Fibroblast of lung (primary cell): ENCODE data around the gene ST6GALNAC3.

Source experiments
- CTCF ChIP-seq, 2 donors: IDR thresholded peaks in 1 of 2; conservative IDR thresholded peaks in 1 of 2; 1 replicate in 1 of 2; 2 replicates in 1 of 2; pipeline ENCODE4 v1.5.1; 2011 to 2012; ENCODE audit warnings: low read length in 2 of 2, control low read depth in 1 of 2, inconsistent platforms in 1 of 2, low read depth in 1 of 2, mild to moderate bottlenecking in 1 of 2
- EZH2 ChIP-seq: IDR thresholded peaks from 2 replicates; pipeline ENCODE4 v1.5.1; 2012; ENCODE audit warnings: low read length, control low read depth, mild to moderate bottlenecking; ENCODE audit errors: missing control alignments

- no peak for TF ChIP-seq CTCF (conservative IDR thresholded peaks at IDR 0.05 in 1 of 2, IDR thresholded peaks at IDR 0.05 in 1 of 2; ENCODE audit: low read depth in 1 of 2, low read length in 2 of 2)
- TF ChIP-seq EZH2 = no peak
Observed at GRCh38 chr1:76218888-76219287, 144.3 kb downstream of the ST6GALNAC3 start.
